Activated T-helper 17 cell treated with anti-CD3 and anti-CD28 coated beads, Interleukin-2, amount 50 U/mL, for 72 hours (primary cell): Measurements from ENCODE around the gene SMPD3. TPM values are rescaled to one million over a fixed set of nuclear protein-coding genes. Genes with fewer than 3 reads are reported as not detected.
A peak's percentile ranks its signal among the peaks of the same experiment; 100 is the strongest.

Experiments used
- ATAC-seq: fragments of 150-1000 bp; cut with Tn5 transposase; replicated peaks from 2 replicates; pipeline ENCODE4 v1.10.0; 2021; ENCODE audit warnings: mild to moderate bottlenecking, moderate library complexity
- H3K27ac Mint-ChIP-seq: one replicate; pipeline ENCODE4 v1.8.0; 2022; ENCODE audit warnings: mixed read lengths
- H3K27me3 Mint-ChIP-seq: one replicate; pipeline ENCODE4 v1.8.0; 2022; ENCODE audit warnings: mixed read lengths
- H3K36me3 Mint-ChIP-seq: one replicate; pipeline ENCODE4 v1.8.0; 2022; ENCODE audit warnings: low read depth, mild to moderate bottlenecking, mixed read lengths
- H3K4me1 Mint-ChIP-seq: one replicate; pipeline ENCODE4 v1.8.0; 2022; ENCODE audit warnings: mixed read lengths
- H3K4me3 Mint-ChIP-seq: one replicate; pipeline ENCODE4 v1.8.0; 2022; ENCODE audit warnings: mild to moderate bottlenecking, mixed read lengths
- H3K9me3 Mint-ChIP-seq: one replicate; pipeline ENCODE4 v1.8.0; 2022; ENCODE audit warnings: mixed read lengths
- total RNA-seq, 2 donors: library from RNA; stranded (reverse); gene quantifications; one replicate each; pipeline ENCODE4 v1.2.3, GENCODE V29; 2022

SMPD3 gene
- total RNA-seq, 2 donors from 2014 or later: 0.19 to 0.45 TPM

- Mint-ChIP-seq H3K27me3 (no peaks in the 10 kb centered on the region), H3K4me3 (no peak overlapping the region), H3K36me3 (peaks cover 94% of the 10 kb centered on the region), H3K27ac (no peak overlapping the region), H3K4me1 (peaks cover 7% of the 10 kb centered on the region), H3K9me3 (no peaks in the 10 kb centered on the region)
- no peak for ATAC-seq
Observed at GRCh38 chr16:68339214-68339613, 109.1 kb downstream of the SMPD3 start.

GRCh38 chr16:68338326-68339119 lies 109.8 kb downstream of the SMPD3 start:
- Mint-ChIP-seq H3K27ac (peak overlapping the region; percentile 31), H3K27me3 (no peaks in the 10 kb centered on the region), H3K4me3 (no peak overlapping the region), H3K36me3 (peaks cover 96% of the 10 kb centered on the region), H3K4me1 (peaks cover 7% of the 10 kb centered on the region), H3K9me3 (no peaks in the 10 kb centered on the region)
- no peak for ATAC-seq

GRCh38 chr16:68335175-68335574 lies 113.1 kb downstream of the SMPD3 start:
- peaks cover 7% of the 10 kb centered on the region for H3K4me1 Mint-ChIP-seq
- H3K4me3 Mint-ChIP-seq: no peak overlapping the region
- no peak overlapping the region for H3K27ac Mint-ChIP-seq
- H3K9me3 Mint-ChIP-seq: no peaks in the 10 kb centered on the region
- H3K27me3 Mint-ChIP-seq: no peaks in the 10 kb centered on the region
- peaks cover 88% of the 10 kb centered on the region for H3K36me3 Mint-ChIP-seq
- no peak for ATAC-seq

- H3K9me3 Mint-ChIP-seq: no peaks in the 10 kb centered on the region
- no peak overlapping the region for H3K4me3 Mint-ChIP-seq
- H3K27me3 Mint-ChIP-seq: no peaks in the 10 kb centered on the region
- ATAC-seq: no peak
- peaks cover 10% of the 10 kb centered on the region for H3K4me1 Mint-ChIP-seq
- peaks cover 79% of the 10 kb centered on the region for H3K36me3 Mint-ChIP-seq
- H3K27ac Mint-ChIP-seq: peak overlapping the region; percentile 47
Observed at GRCh38 chr16:68332411-68333121, 115.7 kb downstream of the SMPD3 start.

- Mint-ChIP-seq H3K27ac (peak overlapping the region; percentile 47), H3K9me3 (no peaks in the 10 kb centered on the region), H3K4me1 (peaks cover 10% of the 10 kb centered on the region), H3K4me3 (no peak overlapping the region), H3K27me3 (no peaks in the 10 kb centered on the region), H3K36me3 (peaks cover 79% of the 10 kb centered on the region)
- no peak for ATAC-seq
Observed at GRCh38 chr16:68331879-68332410, 116.4 kb downstream of the SMPD3 start.

- ATAC-seq: no peak
- Mint-ChIP-seq H3K27ac (no peak overlapping the region), H3K9me3 (no peaks in the 10 kb centered on the region), H3K4me1 (peaks cover 10% of the 10 kb centered on the region), H3K27me3 (no peaks in the 10 kb centered on the region), H3K4me3 (no peak overlapping the region), H3K36me3 (peaks cover 81% of the 10 kb centered on the region)
Observed at GRCh38 chr16:68328860-68329390, 119.4 kb downstream of the SMPD3 start.

- no peak overlapping the region for H3K4me3 Mint-ChIP-seq
- H3K4me1 Mint-ChIP-seq: peaks cover 10% of the 10 kb centered on the region
- H3K27ac Mint-ChIP-seq: no peak overlapping the region
Observed at GRCh38 chr16:68328151-68328859, 120.0 kb downstream of the SMPD3 start.

GRCh38 chr16:68324780-68325357 lies 123.4 kb downstream of the SMPD3 start:
- no peak for ATAC-seq
- no peak overlapping the region for H3K27ac Mint-ChIP-seq
- no peak overlapping the region for H3K4me3 Mint-ChIP-seq

More at GRCh38 chr16:68328151-68328859, 120.0 kb downstream of the SMPD3 start:
- peak; percentile 98 for ATAC-seq
- H3K9me3 Mint-ChIP-seq: no peaks in the 10 kb centered on the region
- H3K36me3 Mint-ChIP-seq: peaks cover 84% of the 10 kb centered on the region
- H3K27me3 Mint-ChIP-seq: no peaks in the 10 kb centered on the region

GRCh38 chr16:68324336-68324735 lies 124.0 kb downstream of the SMPD3 start:
- peaks cover 17% of the 10 kb centered on the region for H3K4me1 Mint-ChIP-seq
- no peak for ATAC-seq
- no peak overlapping the region for H3K27ac Mint-ChIP-seq
- no peaks in the 10 kb centered on the region for H3K27me3 Mint-ChIP-seq
- peaks cover 83% of the 10 kb centered on the region for H3K36me3 Mint-ChIP-seq
- no peaks in the 10 kb centered on the region for H3K9me3 Mint-ChIP-seq
- no peak overlapping the region for H3K4me3 Mint-ChIP-seq

More at GRCh38 chr16:68324780-68325357, 123.4 kb downstream of the SMPD3 start:
- H3K4me1 Mint-ChIP-seq: peaks cover 12% of the 10 kb centered on the region
- H3K9me3 Mint-ChIP-seq: no peaks in the 10 kb centered on the region
- H3K27me3 Mint-ChIP-seq: no peaks in the 10 kb centered on the region
- H3K36me3 Mint-ChIP-seq: peaks cover 78% of the 10 kb centered on the region

GRCh38 chr16:68319185-68319908 lies 129.0 kb downstream of the SMPD3 start:
- Mint-ChIP-seq H3K27me3 (no peaks in the 10 kb centered on the region), H3K4me3 (peak overlapping the region; percentile 57), H3K4me1 (peaks cover 16% of the 10 kb centered on the region), H3K36me3 (peaks cover 84% of the 10 kb centered on the region), H3K27ac (peak overlapping the region; percentile 86), H3K9me3 (no peaks in the 10 kb centered on the region)
- peak; percentile 100 for ATAC-seq

GRCh38 chr16:68313116-68313515 lies 135.2 kb downstream of the SMPD3 start:
- Mint-ChIP-seq H3K9me3 (no peaks in the 10 kb centered on the region), H3K4me3 (peak overlapping the region; percentile 0), H3K36me3 (peaks cover 74% of the 10 kb centered on the region), H3K4me1 (peaks cover 13% of the 10 kb centered on the region), H3K27ac (peak overlapping the region; percentile 29), H3K27me3 (no peaks in the 10 kb centered on the region)
- ATAC-seq: no peak

GRCh38 chr16:68310774-68311511 lies 137.4 kb downstream of the SMPD3 start, which contains the start of the genes PRMT7 and SLC7A6OS:
Gene PRMT7, plus strand, starts transcription at chr16:68311019. Its CDS starts 4,961 bp downstream, at chr16:68315980.
Gene SLC7A6OS, minus strand, starts transcription at chr16:68310946. Its CDS starts 20 bp downstream, at chr16:68310926.
- Mint-ChIP-seq H3K4me1 (peaks cover 13% of the 10 kb centered on the region), H3K27ac (peak within 1 kb of the TSS; percentile 92), H3K4me3 (peak within 1 kb of the TSS; percentile 96), H3K9me3 (no peaks in the 10 kb centered on the region), H3K36me3 (peaks cover 74% of the 10 kb centered on the region), H3K27me3 (no peaks in the 10 kb centered on the region)
- ATAC-seq: peak; percentile 100

GRCh38 chr16:68310437-68310773 lies 137.9 kb downstream of the SMPD3 start:
- Mint-ChIP-seq H3K36me3 (peaks cover 74% of the 10 kb centered on the region), H3K4me3 (peak overlapping the region; percentile 96), H3K27me3 (no peaks in the 10 kb centered on the region), H3K4me1 (peaks cover 13% of the 10 kb centered on the region), H3K9me3 (no peaks in the 10 kb centered on the region), H3K27ac (peak overlapping the region; percentile 92)
- ATAC-seq: no peak
